DND-41 (cell line): Measurements from ENCODE around the gene FXR2.

ENCODE experiments used
- ATAC-seq: fragments of 200-7000 bp; cut with Tn5 transposase; 3 replicates; pipeline ENCODE4 v1.9.1; 2021; ENCODE audit warnings: low read depth; ENCODE audit not compliant: insufficient read depth
- DNase-seq: peaks from one replicate; pipeline ENCODE4 v3.0.0-alpha.2; 2020
- H2AFZ ChIP-seq: 2 replicates; pipeline ENCODE4 v1.6.0; 2012; ENCODE audit warnings: low read depth, low read length
- H3K27ac ChIP-seq: 2 replicates; pipeline ENCODE4 v1.5.1; 2012; ENCODE audit warnings: low read length, inconsistent platforms
- H3K27me3 ChIP-seq: fragments of 200-600 bp; sonication (generic); 2 replicates; pipeline ENCODE4 v1.6.0; 2012; ENCODE audit warnings: low read length, mild to moderate bottlenecking, inconsistent platforms; ENCODE audit not compliant: insufficient read depth, poor library complexity
- H3K36me3 ChIP-seq: 2 replicates; pipeline ENCODE4 v1.5.1; 2012; ENCODE audit warnings: low read length, inconsistent platforms; ENCODE audit not compliant: insufficient read depth
- H3K4me1 ChIP-seq: 2 replicates; pipeline ENCODE4 v1.5.1; 2012; ENCODE audit warnings: mild to moderate bottlenecking, low read length; ENCODE audit not compliant: insufficient read depth
- H3K4me2 ChIP-seq: 2 replicates; pipeline ENCODE4 v1.6.0; 2012; ENCODE audit warnings: mild to moderate bottlenecking, moderate library complexity, low read length, inconsistent platforms; ENCODE audit not compliant: insufficient read depth
- H3K4me3 ChIP-seq, 2 experiments: fragments of 200-600 bp in 1 of 2; shearing (Covaris generic) in 1 of 2; 2 replicates each; pipeline ENCODE4 v1.5.1; 2012 to 2016; ENCODE audit warnings: inconsistent platforms in 2 of 2, low read length in 2 of 2, mild to moderate bottlenecking in 2 of 2, low read depth in 1 of 2, moderate library complexity in 1 of 2
- H3K79me2 ChIP-seq: 2 replicates; pipeline ENCODE4 v1.6.0; 2012; ENCODE audit warnings: low read length, inconsistent platforms; ENCODE audit not compliant: insufficient read depth
- H3K9ac ChIP-seq: 2 replicates; pipeline ENCODE4 v1.6.0; 2012; ENCODE audit warnings: low read depth, mild to moderate bottlenecking, inconsistent platforms, low read length, moderate library complexity
- H3K9me3 ChIP-seq: 2 replicates; pipeline ENCODE4 v1.5.1; 2012; ENCODE audit warnings: low read length, moderate library complexity, mild to moderate bottlenecking, inconsistent platforms; ENCODE audit not compliant: insufficient read depth, severe bottlenecking
- H4K20me1 ChIP-seq: 2 replicates; pipeline ENCODE4 v1.6.0; 2012; ENCODE audit warnings: low read length; ENCODE audit not compliant: insufficient read depth
- EZH2 ChIP-seq: IDR thresholded peaks from 3 replicates; pipeline ENCODE4 v1.6.1; 2012; ENCODE audit warnings: borderline replicate concordance, low read depth, mild to moderate bottlenecking, moderate library complexity, low read length, inconsistent platforms; ENCODE audit not compliant: severe bottlenecking
- TF ChIP-seq, protein P1 (sequence below): IDR thresholded peaks from 2 replicates; pipeline ENCODE4 v1.5.1; 2012; ENCODE audit warnings: borderline replicate concordance, low read length, moderate library complexity, mild to moderate bottlenecking; ENCODE audit not compliant: poor library complexity, severe bottlenecking; ENCODE audit errors: extremely low read depth

Gene FXR2

DNA sequence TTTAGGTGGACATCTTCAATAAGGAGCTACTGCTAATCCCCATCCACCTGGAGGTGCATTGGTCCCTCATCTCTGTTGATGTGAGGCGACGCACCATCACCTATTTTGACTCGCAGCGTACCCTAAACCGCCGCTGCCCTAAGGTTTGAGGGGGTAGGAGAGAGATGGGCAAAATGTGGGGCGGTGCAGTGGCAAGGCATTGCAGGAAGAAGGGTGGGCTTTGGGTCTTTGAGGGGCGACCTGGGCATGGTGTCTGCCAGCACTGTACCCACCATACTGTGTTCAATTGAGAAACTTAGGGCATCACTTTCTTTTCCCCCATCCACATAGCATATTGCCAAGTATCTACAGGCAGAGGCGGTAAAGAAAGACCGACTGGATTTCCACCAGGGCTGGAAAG, 44.3 kb downstream of the FXR2 start:
- no peak overlapping the region for H3K27ac ChIP-seq
- H3K9ac ChIP-seq, result no peak overlapping the region
- H3K4me2 ChIP-seq, result no peak overlapping the region
- H3K4me1 ChIP-seq, result peaks cover 46% of the 10 kb centered on the region
- H2AFZ ChIP-seq, result no peak overlapping the region
- H4K20me1 ChIP-seq, result peaks cover 27% of the 10 kb centered on the region
- peaks cover 74% of the 10 kb centered on the region for H3K79me2 ChIP-seq
- peaks cover 79% of the 10 kb centered on the region for H3K36me3 ChIP-seq
- DNase-seq (no peak), ATAC-seq (no peak)
- H3K4me3 ChIP-seq, result no peak overlapping the region
- H3K27me3 ChIP-seq, result no peaks in the 10 kb centered on the region
- no peak for TF ChIP-seq EZH2
- TF ChIP-seq, protein P1, sequence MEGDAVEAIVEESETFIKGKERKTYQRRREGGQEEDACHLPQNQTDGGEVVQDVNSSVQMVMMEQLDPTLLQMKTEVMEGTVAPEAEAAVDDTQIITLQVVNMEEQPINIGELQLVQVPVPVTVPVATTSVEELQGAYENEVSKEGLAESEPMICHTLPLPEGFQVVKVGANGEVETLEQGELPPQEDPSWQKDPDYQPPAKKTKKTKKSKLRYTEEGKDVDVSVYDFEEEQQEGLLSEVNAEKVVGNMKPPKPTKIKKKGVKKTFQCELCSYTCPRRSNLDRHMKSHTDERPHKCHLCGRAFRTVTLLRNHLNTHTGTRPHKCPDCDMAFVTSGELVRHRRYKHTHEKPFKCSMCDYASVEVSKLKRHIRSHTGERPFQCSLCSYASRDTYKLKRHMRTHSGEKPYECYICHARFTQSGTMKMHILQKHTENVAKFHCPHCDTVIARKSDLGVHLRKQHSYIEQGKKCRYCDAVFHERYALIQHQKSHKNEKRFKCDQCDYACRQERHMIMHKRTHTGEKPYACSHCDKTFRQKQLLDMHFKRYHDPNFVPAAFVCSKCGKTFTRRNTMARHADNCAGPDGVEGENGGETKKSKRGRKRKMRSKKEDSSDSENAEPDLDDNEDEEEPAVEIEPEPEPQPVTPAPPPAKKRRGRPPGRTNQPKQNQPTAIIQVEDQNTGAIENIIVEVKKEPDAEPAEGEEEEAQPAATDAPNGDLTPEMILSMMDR, result no peak
- no peaks in the 10 kb centered on the region for H3K9me3 ChIP-seq

DNA sequence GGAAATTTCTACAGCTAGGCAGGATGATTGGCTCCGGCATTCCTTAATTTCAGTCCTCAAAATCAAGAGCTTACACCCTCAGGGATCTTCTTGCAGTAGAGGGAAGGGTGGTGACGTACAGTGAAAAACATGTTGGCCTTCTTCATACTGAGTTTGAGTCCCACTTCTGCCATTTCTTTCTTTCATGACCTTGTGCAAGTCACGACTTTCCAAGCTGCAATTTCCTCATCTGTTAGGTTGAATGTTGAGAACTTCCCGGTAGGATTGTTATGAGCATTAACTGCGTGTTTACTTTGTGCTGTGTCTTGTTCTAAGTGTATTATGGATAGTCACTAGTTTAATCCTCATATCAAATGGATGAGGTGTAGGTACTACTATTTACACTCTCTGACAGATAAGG, 45.1 kb downstream of the FXR2 start:
- Histone ChIP-seq H3K4me3 (no peak overlapping the region), H3K79me2 (peaks cover 74% of the 10 kb centered on the region), H3K9me3 (no peaks in the 10 kb centered on the region), H3K4me1 (peaks cover 46% of the 10 kb centered on the region), H4K20me1 (peaks cover 25% of the 10 kb centered on the region), H3K36me3 (peaks cover 79% of the 10 kb centered on the region), H3K27me3 (no peaks in the 10 kb centered on the region), H3K27ac (no peak overlapping the region), H2AFZ (no peak overlapping the region), H3K9ac (no peak overlapping the region), H3K4me2 (no peak overlapping the region)
- DNase-seq (no peak), ATAC-seq (no peak)
- TF ChIP-seq, protein P1, result no peak
- TF ChIP-seq EZH2, result no peak

DNA sequence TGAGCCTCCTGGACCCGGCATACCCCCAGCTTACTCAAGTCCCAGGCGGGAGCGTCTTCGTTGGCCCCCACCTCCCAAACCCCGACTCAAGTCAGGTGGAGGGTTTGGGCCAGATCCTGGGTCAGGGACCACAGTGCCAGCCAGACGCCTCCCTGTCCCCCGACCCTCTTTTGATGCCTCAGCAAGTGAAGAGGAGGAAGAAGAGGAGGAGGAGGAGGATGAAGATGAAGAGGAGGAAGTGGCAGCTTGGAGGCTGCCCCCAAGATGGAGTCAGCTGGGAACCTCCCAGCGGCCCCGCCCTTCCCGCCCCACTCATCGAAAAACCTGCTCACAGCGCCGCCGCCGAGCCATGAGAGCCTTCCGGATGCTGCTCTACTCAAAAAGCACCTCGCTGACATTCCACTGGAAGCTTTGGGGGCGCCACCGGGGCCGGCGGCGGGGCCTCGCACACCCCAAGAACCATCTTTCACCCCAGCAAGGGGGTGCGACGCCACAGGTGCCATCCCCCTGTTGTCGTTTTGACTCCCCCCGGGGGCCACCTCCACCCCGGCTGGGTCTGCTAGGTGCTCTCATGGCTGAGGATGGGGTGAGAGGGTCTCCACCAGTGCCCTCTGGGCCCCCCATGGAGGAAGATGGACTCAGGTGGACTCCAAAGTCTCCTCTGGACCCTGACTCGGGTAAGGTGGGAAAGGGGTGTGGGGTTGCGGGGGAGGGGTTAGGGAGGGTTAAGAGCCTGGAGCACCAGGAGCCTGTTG, 51.4 kb downstream of the FXR2 start:
- Histone ChIP-seq H3K79me2 (peaks cover 67% of the 10 kb centered on the region), H4K20me1 (peaks cover 16% of the 10 kb centered on the region; the same call in 1 of the 2 replicates), H2AFZ (no peak overlapping the region), H3K27ac (peak overlapping the region; percentile 43; the same call in 1 of the 2 replicates), H3K9ac (peak overlapping the region; percentile 91), H3K4me2 (peak overlapping the region; percentile 84), H3K9me3 (no peaks in the 10 kb centered on the region), H3K4me3 (peak overlapping the region; percentile 44 to 79; a peak in 3 of 4 replicates), H3K27me3 (no peaks in the 10 kb centered on the region), H3K4me1 (peaks cover 52% of the 10 kb centered on the region), H3K36me3 (peaks cover 50% of the 10 kb centered on the region)
- ATAC-seq (no peak), DNase-seq (no peak)
- TF ChIP-seq EZH2, result no peak
- TF ChIP-seq, protein P1, result no peak
